Calu3 (cell line): Measurements from ENCODE around the gene SDHAF2. TPM values are rescaled to one million over a fixed set of nuclear protein-coding genes. Genes with fewer than 3 reads are reported as not detected.

ENCODE experiments used
- BruUV-seq: library from RNA; stranded (reverse); fragments of 400-500 nt; replicated peaks from 2 replicates; lab custom pipeline; 2021; lab: Mats Ljungman, UMichigan
- CTCF ChIA-PET: fragments of 300-600 bp; sonication (Branson Sonifier 250); formaldehyde crosslinking; loops from one replicate; lab custom pipeline; 2022; ENCODE audit warnings: antibody characterized with exemption; lab: Charles Lee
- DNase-seq: peaks from one replicate; pipeline ENCODE4 v3.0.0; 2022
- H3K27ac Mint-ChIP-seq: one replicate; pipeline ENCODE4 v1.8.0; 2022; ENCODE audit warnings: mixed read lengths; ENCODE audit not compliant: unreplicated experiment
- H3K27me3 Mint-ChIP-seq: one replicate; pipeline ENCODE4 v1.8.0; 2022; ENCODE audit warnings: mixed read lengths; ENCODE audit not compliant: unreplicated experiment
- H3K36me3 Mint-ChIP-seq: one replicate; pipeline ENCODE4 v1.8.0; 2022; ENCODE audit warnings: mild to moderate bottlenecking, moderate library complexity, mixed read lengths; ENCODE audit not compliant: insufficient read depth, unreplicated experiment
- H3K4me1 Mint-ChIP-seq: one replicate; pipeline ENCODE4 v1.8.0; 2022; ENCODE audit warnings: mild to moderate bottlenecking, low read depth, mixed read lengths; ENCODE audit not compliant: unreplicated experiment
- H3K4me3 Mint-ChIP-seq: one replicate; pipeline ENCODE4 v1.8.0; 2022; ENCODE audit warnings: mild to moderate bottlenecking, low read depth, moderate library complexity, mixed read lengths; ENCODE audit not compliant: unreplicated experiment
- H3K9me3 Mint-ChIP-seq: one replicate; pipeline ENCODE4 v1.8.0; 2022; ENCODE audit warnings: low read depth, mixed read lengths; ENCODE audit not compliant: unreplicated experiment
- CTCF ChIP-seq: fragments of 200-600 bp; IDR thresholded peaks from one replicate; pipeline ENCODE4 v1.8.0; 2022; ENCODE audit warnings: antibody characterized with exemption; ENCODE audit not compliant: unreplicated experiment
- intact Hi-C: fragments of 100-400 bp; cut with micrococcal nuclease; formaldehyde crosslinking; loops from one replicate; pipeline ENCODE4 v1.10.0; 2022; ENCODE audit not compliant: unreplicated experiment
- total RNA-seq: library from RNA; stranded (reverse); gene quantifications from 2 replicates; pipeline ENCODE4 v1.2.3, GENCODE V29; 2022

The SDHAF2 gene
- total RNA-seq, 1 experiment from 2014 or later: 42.1 TPM

- intact Hi-C loops: no loop called here
- no TSS peak for BruUV-seq
- Mint-ChIP-seq H3K27ac (no peak overlapping the region), H3K36me3 (peaks cover 5% of the 10 kb centered on the region), H3K27me3 (no peaks in the 10 kb centered on the region), H3K4me3 (no peak overlapping the region), H3K9me3 (no peaks in the 10 kb centered on the region), H3K4me1 (no peaks in the 10 kb centered on the region)
- no peak for DNase-seq
- CTCF ChIA-PET: interaction anchor here (0.7 kb wide), 2 partner anchors 8 to 1090 kb away, joined by 3 to 4 read pairs; no protein-coding TSS in a partner anchor
- TF ChIP-seq CTCF: no peak
These were observed 42.4 kb downstream of the SDHAF2 start for GRCh38 chr11:61472282-61472681.

- H3K9me3 Mint-ChIP-seq: no peaks in the 10 kb centered on the region
- no peak for DNase-seq
- H3K36me3 Mint-ChIP-seq: peaks cover 5% of the 10 kb centered on the region
- H3K27me3 Mint-ChIP-seq: no peaks in the 10 kb centered on the region
- H3K4me1 Mint-ChIP-seq: peaks cover 3% of the 10 kb centered on the region
- H3K4me3 Mint-ChIP-seq: no peak overlapping the region
- H3K27ac Mint-ChIP-seq: no peak overlapping the region
- CTCF ChIA-PET: interaction anchor here (0.7 kb wide), 1 partner anchor 8 kb away, joined by 4 read pairs; no protein-coding TSS in a partner anchor
- BruUV-seq: no TSS peak
- no peak for TF ChIP-seq CTCF
- intact Hi-C loops: no loop called here
These were observed 42.9 kb downstream of the SDHAF2 start for GRCh38 chr11:61472868-61473267.

- no peak for TF ChIP-seq CTCF
- CTCF ChIA-PET: no interaction called here
- no peaks in the 10 kb centered on the region for H3K27me3 Mint-ChIP-seq
- no peak overlapping the region for H3K4me3 Mint-ChIP-seq
- H3K36me3 Mint-ChIP-seq: peaks cover 5% of the 10 kb centered on the region
- H3K9me3 Mint-ChIP-seq: no peaks in the 10 kb centered on the region
- no peak for DNase-seq
- peaks cover 9% of the 10 kb centered on the region for H3K4me1 Mint-ChIP-seq
- intact Hi-C loops: no loop called here
- BruUV-seq: no TSS peak
- no peak overlapping the region for H3K27ac Mint-ChIP-seq
These were observed 43.6 kb downstream of the SDHAF2 start for GRCh38 chr11:61473370-61474012.

- Mint-ChIP-seq H3K36me3 (peaks cover 5% of the 10 kb centered on the region), H3K4me1 (peaks cover 9% of the 10 kb centered on the region), H3K27ac (no peak overlapping the region), H3K4me3 (no peak overlapping the region), H3K9me3 (no peaks in the 10 kb centered on the region), H3K27me3 (no peaks in the 10 kb centered on the region)
- intact Hi-C loops: no loop called here
- no peak for TF ChIP-seq CTCF
- no peak for DNase-seq
- CTCF ChIA-PET: interaction anchor here (0.6 to 2.1 kb wide), 3 partner anchors 43 to 165 kb away, joined by 4 to 6 read pairs (median 4); no protein-coding TSS in a partner anchor
- no TSS peak for BruUV-seq
These were observed 44.2 kb downstream of the SDHAF2 start for GRCh38 chr11:61474013-61474643.
